ENCODE measurements around the gene MAP2K7.
A peak's percentile ranks its signal among the peaks of the same experiment; 100 is the strongest.
"Not testable (repeated sequence)": the region's sequence is repeated elsewhere in the genome, so short reads cannot be mapped to it uniquely, and the experiment has no call there.

MAP2K7 gene

GRCh38 chr19:7932276-7932929 is 28.7 kb downstream of the MAP2K7 start:
- peak in 1 of 4 experiments; percentile 1 for DNase-seq

- DNase-seq, result peak in 1 of 4 experiments; percentile 1
Measured at GRCh38 chr19:7932930-7933300, 29.2 kb downstream of the MAP2K7 start.

GRCh38 chr19:7933411-7933810 is 29.7 kb downstream of the MAP2K7 start:
- DNase-seq, result peak in 1 of 4 experiments; percentile 2

- DNase-seq, result peak in 1 of 4 experiments; percentile 1
Measured at GRCh38 chr19:7933828-7934725, 30.4 kb downstream of the MAP2K7 start.

- DNase-seq, result peak in 1 of 4 experiments; percentile 1
Measured at GRCh38 chr19:7934766-7935165, 31.1 kb downstream of the MAP2K7 start.

- no peak for DNase-seq
Measured at GRCh38 chr19:7940841-7941240, 37.2 kb downstream of the MAP2K7 start.

- no peak for DNase-seq
Measured at GRCh38 chr19:7941895-7942596, 38.4 kb downstream of the MAP2K7 start.

- peak in 1 of 4 experiments; percentile 11 for DNase-seq
Measured at GRCh38 chr19:7942981-7943443, 39.3 kb downstream of the MAP2K7 start.

- peak; percentile 99 to 100 (median 100) for DNase-seq
Measured at GRCh38 chr19:7943444-7944176, 39.9 kb downstream of the MAP2K7 start, which contains the start of gene TIMM44. TIMM44 (minus strand) TSS chr19:7943666; CDS start chr19:7943651, 15 bp downstream.

- DNase-seq, result peak; percentile 94 to 96 (median 95)
Measured at GRCh38 chr19:7944177-7944761, 40.6 kb downstream of the MAP2K7 start.

GRCh38 chr19:7947939-7948338 is 44.3 kb downstream of the MAP2K7 start:
- DNase-seq, result peak in 1 of 4 experiments; percentile 14

GRCh38 chr19:7953060-7953459 is 49.4 kb downstream of the MAP2K7 start:
- DNase-seq, result peak; percentile 29 to 73 (median 54)

GRCh38 chr19:7953576-7953975 is 49.9 kb downstream of the MAP2K7 start:
- DNase-seq, result no peak

- no peak for DNase-seq
Measured at GRCh38 chr19:7955696-7956095, 52.0 kb downstream of the MAP2K7 start.

GRCh38 chr19:7959211-7959610 is 55.5 kb downstream of the MAP2K7 start:
- DNase-seq, result peak in 1 of 4 experiments; percentile 4

- DNase-seq, result not testable (repeated sequence)
Measured at GRCh38 chr19:7961082-7961481, 57.4 kb downstream of the MAP2K7 start.

- no peak for DNase-seq
Measured at GRCh38 chr19:7961920-7962626, 58.4 kb downstream of the MAP2K7 start.

- no peak for DNase-seq
Measured at GRCh38 chr19:7962644-7963268, 59.1 kb downstream of the MAP2K7 start.

- no peak for DNase-seq
Measured at GRCh38 chr19:7963566-7963965, 59.9 kb downstream of the MAP2K7 start.
